ENCODE results near the gene C20orf173. TPM values are rescaled to one million over a fixed set of nuclear protein-coding genes. Genes with fewer than 3 reads are reported as not detected.

C20orf173 gene
- total RNA-seq, 1 donor from 2014 or later = not detected

GRCh38 chr20:35542990-35543389, 13.5 kb upstream of the C20orf173 start:
- no peak for TF ChIP-seq CTCF (IDR thresholded peaks at IDR 0.05)
- Mint-ChIP-seq H3K9me3 (ENCODE audit: low read depth) (no peaks in the 10 kb centered on the region), H3K4me3 (ENCODE audit: unreplicated experiment) (peak overlapping the region; percentile 84), H3K36me3 (ENCODE audit: low read depth) (peaks cover 5% of the 10 kb centered on the region), H3K27ac (ENCODE audit: unreplicated experiment) (peak overlapping the region; percentile 60), H3K4me1 (ENCODE audit: low read depth) (peaks cover 24% of the 10 kb centered on the region), H3K27me3 (ENCODE audit: low read depth) (no peaks in the 10 kb centered on the region)
- DNase-seq (ENCODE audit: low spot score) = no peak

GRCh38 chr20:35541783-35542662, 12.6 kb upstream of the C20orf173 start, which contains the start of gene ERGIC3:
Gene ERGIC3 (plus strand): TSS chr20:35542078. CDS start chr20:35542098, 20 bp downstream.
- DNase-seq (ENCODE audit: low spot score) = peak; percentile 98
- Mint-ChIP-seq H3K9me3 (ENCODE audit: low read depth) (no peaks in the 10 kb centered on the region), H3K27me3 (ENCODE audit: low read depth) (no peaks in the 10 kb centered on the region), H3K27ac (ENCODE audit: unreplicated experiment) (peak within 1 kb of the TSS; percentile 85), H3K36me3 (ENCODE audit: low read depth) (peaks cover 5% of the 10 kb centered on the region), H3K4me1 (ENCODE audit: low read depth) (peaks cover 24% of the 10 kb centered on the region), H3K4me3 (ENCODE audit: unreplicated experiment) (peak within 1 kb of the TSS; percentile 84)
- TF ChIP-seq CTCF (IDR thresholded peaks at IDR 0.05) = peak; percentile 31

- Mint-ChIP-seq H3K27ac (ENCODE audit: unreplicated experiment) (no peak overlapping the region), H3K4me1 (ENCODE audit: low read depth) (peaks cover 24% of the 10 kb centered on the region), H3K36me3 (ENCODE audit: low read depth) (peaks cover 5% of the 10 kb centered on the region), H3K27me3 (ENCODE audit: low read depth) (no peaks in the 10 kb centered on the region), H3K9me3 (ENCODE audit: low read depth) (no peaks in the 10 kb centered on the region), H3K4me3 (ENCODE audit: unreplicated experiment) (peak overlapping the region; percentile 84)
- TF ChIP-seq CTCF (IDR thresholded peaks at IDR 0.05) = no peak
- no peak for DNase-seq (ENCODE audit: low spot score)
Observed at GRCh38 chr20:35541118-35541782, 11.8 kb upstream of the C20orf173 start.

- Mint-ChIP-seq H3K4me1 (ENCODE audit: low read depth) (peaks cover 24% of the 10 kb centered on the region), H3K4me3 (ENCODE audit: unreplicated experiment) (no peak overlapping the region), H3K27ac (ENCODE audit: unreplicated experiment) (no peak overlapping the region), H3K27me3 (ENCODE audit: low read depth) (no peaks in the 10 kb centered on the region), H3K9me3 (ENCODE audit: low read depth) (no peaks in the 10 kb centered on the region), H3K36me3 (ENCODE audit: low read depth) (peaks cover 5% of the 10 kb centered on the region)
- TF ChIP-seq CTCF (IDR thresholded peaks at IDR 0.05) = no peak
- no peak for DNase-seq (ENCODE audit: low spot score)
Observed at GRCh38 chr20:35539756-35540212, 10.3 kb upstream of the C20orf173 start.

- Mint-ChIP-seq H3K27ac (ENCODE audit: unreplicated experiment) (no peak overlapping the region), H3K4me3 (ENCODE audit: unreplicated experiment) (no peak overlapping the region)
Observed at GRCh38 chr20:35527122-35527769, 2.2 kb downstream of the C20orf173 start.

More at GRCh38 chr20:35527122-35527769, 2.2 kb downstream of the C20orf173 start:
- DNase-seq (ENCODE audit: low spot score) = no peak
- Mint-ChIP-seq H3K27me3 (ENCODE audit: low read depth) (no peaks in the 10 kb centered on the region), H3K4me1 (ENCODE audit: low read depth) (no peaks in the 10 kb centered on the region), H3K9me3 (ENCODE audit: low read depth) (no peaks in the 10 kb centered on the region), H3K36me3 (ENCODE audit: low read depth) (no peaks in the 10 kb centered on the region)
- TF ChIP-seq CTCF (IDR thresholded peaks at IDR 0.05) = no peak
